ENCODE measurements around the gene CARD11.

GRCh38 chr7:2965301-2965700, 78.4 kb downstream of the CARD11 start:
- TF ChIP-seq CTCF (IDR thresholded peaks at IDR 0.05 in 2 of 3, conservative IDR thresholded peaks at IDR 0.05 in 1 of 3; ENCODE audit: borderline replicate concordance in 1 of 3, insufficient read depth in 1 of 3, low read depth in 2 of 3, low read length in 2 of 3) (no peak), POLR2A (IDR thresholded peaks at IDR 0.05; ENCODE audit: borderline replicate concordance, extremely low read depth, insufficient read depth, insufficient read length) (no peak), RAD21 (IDR thresholded peaks at IDR 0.05; ENCODE audit: low read depth) (no peak), ZBTB33 (IDR thresholded peaks at IDR 0.05; ENCODE audit: extremely low read depth, insufficient replicate concordance, low read length) (no peak), REST (IDR thresholded peaks at IDR 0.05; ENCODE audit: low read depth) (no peak), JUND (IDR thresholded peaks at IDR 0.05) (no peak), SIN3A (IDR thresholded peaks at IDR 0.05; ENCODE audit: low read depth) (no peak), EZH2 (IDR thresholded peaks at IDR 0.05) (no peak)
